ENCODE data around the gene EPS8. TPM values are rescaled to one million over a fixed set of nuclear protein-coding genes. Genes with fewer than 3 reads are reported as not detected.

The EPS8 gene
- total RNA-seq, 1 donor from 2014 or later, result 94.6 TPM

DNA sequence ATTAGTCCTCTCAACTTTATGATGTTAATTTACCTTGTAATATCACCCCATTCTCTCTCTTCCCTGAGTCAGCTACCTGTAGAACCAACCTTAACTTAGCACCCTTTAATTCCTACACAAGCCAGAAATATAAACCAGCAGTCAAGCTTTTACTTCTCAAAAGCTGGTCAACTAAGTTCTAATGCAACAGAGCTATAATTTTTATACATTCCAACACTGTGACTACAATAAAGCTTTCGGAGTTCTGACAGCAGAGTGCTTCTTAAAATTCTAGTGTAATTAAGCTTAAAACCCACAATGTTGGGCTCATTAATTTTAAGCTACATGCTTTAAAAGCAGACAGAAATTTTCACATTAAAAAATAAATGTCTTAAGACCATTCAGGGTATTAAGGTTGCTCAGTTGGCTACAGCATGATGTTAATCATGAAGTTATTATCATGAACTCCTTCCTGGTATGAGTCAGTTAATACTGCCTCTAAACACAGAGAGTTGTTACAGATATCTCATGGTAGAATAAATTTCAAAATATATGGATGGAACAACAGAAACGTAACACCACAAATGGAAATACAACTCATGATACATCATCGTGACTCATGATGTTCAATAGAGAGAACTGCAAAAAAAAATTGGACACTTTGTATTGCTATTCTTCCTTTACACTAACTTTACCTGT is 126.7 kb downstream of the EPS8 start:
- no peak for DNase-seq (ENCODE audit: low spot score in 2 of 2)
- H3K36me3 ChIP-seq, result peaks cover 22 to 78% of the 10 kb centered on the region in 2 donors
- intact Hi-C loops (cut with DNase I), result loop anchor here (10.0 kb wide), 1 partner anchor 68 kb away; no protein-coding TSS in a partner anchor

GRCh38 chr12:15651371-15651770 is 137.8 kb downstream of the EPS8 start:
- Histone ChIP-seq H3K4me3 (no peak overlapping the region), H3K27me3 (no peaks in the 10 kb centered on the region), H3K36me3 (peaks cover 35 to 65% of the 10 kb centered on the region in 2 donors), H3K9me3 (no peaks in the 10 kb centered on the region), H3K4me1 (no peaks in the 10 kb centered on the region), H3K27ac (no peak overlapping the region)
- TF ChIP-seq, protein P1, sequence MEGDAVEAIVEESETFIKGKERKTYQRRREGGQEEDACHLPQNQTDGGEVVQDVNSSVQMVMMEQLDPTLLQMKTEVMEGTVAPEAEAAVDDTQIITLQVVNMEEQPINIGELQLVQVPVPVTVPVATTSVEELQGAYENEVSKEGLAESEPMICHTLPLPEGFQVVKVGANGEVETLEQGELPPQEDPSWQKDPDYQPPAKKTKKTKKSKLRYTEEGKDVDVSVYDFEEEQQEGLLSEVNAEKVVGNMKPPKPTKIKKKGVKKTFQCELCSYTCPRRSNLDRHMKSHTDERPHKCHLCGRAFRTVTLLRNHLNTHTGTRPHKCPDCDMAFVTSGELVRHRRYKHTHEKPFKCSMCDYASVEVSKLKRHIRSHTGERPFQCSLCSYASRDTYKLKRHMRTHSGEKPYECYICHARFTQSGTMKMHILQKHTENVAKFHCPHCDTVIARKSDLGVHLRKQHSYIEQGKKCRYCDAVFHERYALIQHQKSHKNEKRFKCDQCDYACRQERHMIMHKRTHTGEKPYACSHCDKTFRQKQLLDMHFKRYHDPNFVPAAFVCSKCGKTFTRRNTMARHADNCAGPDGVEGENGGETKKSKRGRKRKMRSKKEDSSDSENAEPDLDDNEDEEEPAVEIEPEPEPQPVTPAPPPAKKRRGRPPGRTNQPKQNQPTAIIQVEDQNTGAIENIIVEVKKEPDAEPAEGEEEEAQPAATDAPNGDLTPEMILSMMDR (IDR thresholded peaks at IDR 0.05), result no peak
- no peak for DNase-seq (ENCODE audit: low spot score in 2 of 2)
- intact Hi-C loops (cut with DNase I), result no loop called here

More for the DNA sequence above, 126.7 kb downstream of the EPS8 start:
- H3K27ac ChIP-seq, result no peak overlapping the region
- TF ChIP-seq, protein P1 (IDR thresholded peaks at IDR 0.05), result no peak
- H3K27me3 ChIP-seq, result no peaks in the 10 kb centered on the region
- H3K9me3 ChIP-seq, result no peaks in the 10 kb centered on the region
- no peaks in the 10 kb centered on the region for H3K4me1 ChIP-seq
- no peak overlapping the region for H3K4me3 ChIP-seq

GRCh38 chr12:15650399-15651128 is 138.6 kb downstream of the EPS8 start:
- H3K4me3 ChIP-seq, result no peak overlapping the region
- intact Hi-C loops (cut with DNase I), result no loop called here
- TF ChIP-seq, protein P1 (IDR thresholded peaks at IDR 0.05), result no peak
- H3K27ac ChIP-seq, result peak overlapping the region in 1 of 2 donors; percentile 21
- H3K4me1 ChIP-seq, result no peaks in the 10 kb centered on the region
- no peaks in the 10 kb centered on the region for H3K27me3 ChIP-seq
- no peak for DNase-seq (ENCODE audit: low spot score in 2 of 2)
- peaks cover 29 to 57% of the 10 kb centered on the region in 2 donors for H3K36me3 ChIP-seq
- no peaks in the 10 kb centered on the region for H3K9me3 ChIP-seq

DNA sequence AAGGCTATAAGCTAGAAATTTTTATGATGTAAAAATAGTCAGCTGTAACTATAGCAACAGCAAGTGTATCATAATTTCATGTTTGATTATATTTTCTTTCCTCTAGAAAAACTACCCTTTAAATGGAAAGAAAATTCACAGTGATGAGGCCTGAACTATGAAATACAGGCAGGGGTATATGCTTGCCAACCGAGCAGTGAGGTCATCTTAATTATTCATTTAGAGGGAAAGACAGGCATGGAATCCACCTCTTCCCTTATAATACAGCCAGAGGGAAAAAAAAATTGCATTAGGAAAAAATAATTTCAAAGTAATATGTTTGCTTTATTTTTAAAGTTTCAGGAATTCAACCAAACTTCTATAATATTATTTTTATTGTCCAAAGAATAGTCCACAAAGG is 139.8 kb downstream of the EPS8 start:
- no peaks in the 10 kb centered on the region for H3K27me3 ChIP-seq
- H3K9me3 ChIP-seq, result no peaks in the 10 kb centered on the region
- intact Hi-C loops (cut with DNase I), result no loop called here
- TF ChIP-seq, protein P1 (IDR thresholded peaks at IDR 0.05), result no peak
- no peak for DNase-seq (ENCODE audit: low spot score in 2 of 2)
- peaks cover 18 to 45% of the 10 kb centered on the region in 2 donors for H3K36me3 ChIP-seq
- H3K27ac ChIP-seq, result no peak overlapping the region
- no peaks in the 10 kb centered on the region for H3K4me1 ChIP-seq
- H3K4me3 ChIP-seq, result no peak overlapping the region

DNA sequence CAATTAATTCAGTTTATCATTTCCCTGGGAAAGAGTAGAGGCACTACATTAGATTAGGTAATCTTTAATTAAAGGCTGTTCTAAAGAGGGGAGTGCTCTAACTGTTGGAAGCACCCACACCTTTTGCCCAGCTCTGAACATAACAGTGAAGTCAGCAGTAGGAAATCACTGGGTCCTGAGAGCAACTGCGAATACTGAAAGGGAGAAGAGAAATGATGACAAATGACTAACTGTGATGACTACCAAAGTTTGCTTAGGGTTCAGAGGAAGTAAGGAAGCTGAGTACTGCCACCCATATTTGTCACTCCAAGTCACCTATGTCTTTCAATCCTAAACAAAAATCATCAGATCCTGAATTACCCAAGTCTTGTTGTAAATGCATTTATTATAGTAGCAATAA is 140.6 kb downstream of the EPS8 start:
- no peaks in the 10 kb centered on the region for H3K4me1 ChIP-seq
- intact Hi-C loops (cut with DNase I), result no loop called here
- no peak for DNase-seq (ENCODE audit: low spot score in 2 of 2)
- TF ChIP-seq, protein P1 (IDR thresholded peaks at IDR 0.05), result no peak
- no peak overlapping the region for H3K4me3 ChIP-seq
- no peaks in the 10 kb centered on the region for H3K9me3 ChIP-seq
- peak overlapping the region in 1 of 2 donors; percentile 23 for H3K27ac ChIP-seq
- peaks cover 10 to 45% of the 10 kb centered on the region in 2 donors for H3K36me3 ChIP-seq
- no peaks in the 10 kb centered on the region for H3K27me3 ChIP-seq
